ENCODE measurements around the gene SEMA3E.

DNA sequence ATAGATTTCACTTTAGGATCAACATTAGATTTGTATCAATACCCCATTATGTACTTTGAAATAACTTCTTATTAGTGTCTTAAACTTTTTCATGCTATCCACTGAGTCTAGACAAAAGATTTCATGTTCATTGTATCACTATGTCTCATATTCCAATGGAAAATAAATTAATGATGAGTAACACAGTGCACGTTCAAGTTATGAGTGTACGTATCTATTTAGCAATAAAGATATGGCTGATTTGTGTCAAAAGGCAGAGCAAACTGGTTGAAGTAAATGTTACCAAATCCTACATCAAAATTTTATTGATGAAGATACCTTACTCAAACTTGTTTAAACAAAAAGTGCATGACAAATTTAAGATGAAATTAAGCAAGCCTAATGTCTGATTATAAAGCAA lies 102.4 kb downstream of the SEMA3E start:
- TF ChIP-seq CTCF (IDR thresholded peaks at IDR 0.05; ENCODE audit: poor library complexity, severe bottlenecking) = no peak
- TF ChIP-seq POLR2AphosphoS5 (IDR thresholded peaks at IDR 0.05) = no peak
- TF ChIP-seq TAF1 (IDR thresholded peaks at IDR 0.05; ENCODE audit: low read depth) = no peak

All from neural cell (in vitro differentiated cells).